ENCODE results near the gene ZNF566.

DNA sequence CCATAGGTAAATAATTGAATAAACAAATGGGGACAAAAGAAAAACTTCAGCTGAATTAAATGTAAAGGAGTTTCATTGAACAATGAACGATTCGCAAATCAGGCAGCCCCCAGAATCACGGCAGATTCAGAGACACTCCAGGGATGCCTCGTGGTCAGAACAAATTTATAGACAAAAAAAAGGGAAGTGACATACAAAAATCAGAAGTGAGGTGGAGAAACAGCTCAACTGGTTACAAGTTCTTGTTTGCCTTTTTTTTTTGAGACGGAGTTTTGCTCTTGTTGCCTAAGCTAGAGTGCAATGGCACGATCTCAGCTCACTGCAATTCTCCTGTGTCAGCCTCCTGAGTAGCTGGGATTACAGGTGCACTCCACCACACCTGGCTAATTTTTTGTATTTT lies 5.7 kb downstream of the ZNF566 start:
- TF ChIP-seq, protein P1, sequence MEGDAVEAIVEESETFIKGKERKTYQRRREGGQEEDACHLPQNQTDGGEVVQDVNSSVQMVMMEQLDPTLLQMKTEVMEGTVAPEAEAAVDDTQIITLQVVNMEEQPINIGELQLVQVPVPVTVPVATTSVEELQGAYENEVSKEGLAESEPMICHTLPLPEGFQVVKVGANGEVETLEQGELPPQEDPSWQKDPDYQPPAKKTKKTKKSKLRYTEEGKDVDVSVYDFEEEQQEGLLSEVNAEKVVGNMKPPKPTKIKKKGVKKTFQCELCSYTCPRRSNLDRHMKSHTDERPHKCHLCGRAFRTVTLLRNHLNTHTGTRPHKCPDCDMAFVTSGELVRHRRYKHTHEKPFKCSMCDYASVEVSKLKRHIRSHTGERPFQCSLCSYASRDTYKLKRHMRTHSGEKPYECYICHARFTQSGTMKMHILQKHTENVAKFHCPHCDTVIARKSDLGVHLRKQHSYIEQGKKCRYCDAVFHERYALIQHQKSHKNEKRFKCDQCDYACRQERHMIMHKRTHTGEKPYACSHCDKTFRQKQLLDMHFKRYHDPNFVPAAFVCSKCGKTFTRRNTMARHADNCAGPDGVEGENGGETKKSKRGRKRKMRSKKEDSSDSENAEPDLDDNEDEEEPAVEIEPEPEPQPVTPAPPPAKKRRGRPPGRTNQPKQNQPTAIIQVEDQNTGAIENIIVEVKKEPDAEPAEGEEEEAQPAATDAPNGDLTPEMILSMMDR (IDR thresholded peaks at IDR 0.05), result no peak
- no peak for TF ChIP-seq POLR2A (IDR thresholded peaks at IDR 0.05)

Data from thyroid gland (tissue), 4 donors.